ENCODE measurements around the gene MRPL39. TPM values are rescaled to one million over a fixed set of nuclear protein-coding genes. Genes with fewer than 3 reads are reported as not detected.

Gene MRPL39
- polyA plus RNA-seq, 1 donor from 2014 or later = 28.5 TPM

DNA sequence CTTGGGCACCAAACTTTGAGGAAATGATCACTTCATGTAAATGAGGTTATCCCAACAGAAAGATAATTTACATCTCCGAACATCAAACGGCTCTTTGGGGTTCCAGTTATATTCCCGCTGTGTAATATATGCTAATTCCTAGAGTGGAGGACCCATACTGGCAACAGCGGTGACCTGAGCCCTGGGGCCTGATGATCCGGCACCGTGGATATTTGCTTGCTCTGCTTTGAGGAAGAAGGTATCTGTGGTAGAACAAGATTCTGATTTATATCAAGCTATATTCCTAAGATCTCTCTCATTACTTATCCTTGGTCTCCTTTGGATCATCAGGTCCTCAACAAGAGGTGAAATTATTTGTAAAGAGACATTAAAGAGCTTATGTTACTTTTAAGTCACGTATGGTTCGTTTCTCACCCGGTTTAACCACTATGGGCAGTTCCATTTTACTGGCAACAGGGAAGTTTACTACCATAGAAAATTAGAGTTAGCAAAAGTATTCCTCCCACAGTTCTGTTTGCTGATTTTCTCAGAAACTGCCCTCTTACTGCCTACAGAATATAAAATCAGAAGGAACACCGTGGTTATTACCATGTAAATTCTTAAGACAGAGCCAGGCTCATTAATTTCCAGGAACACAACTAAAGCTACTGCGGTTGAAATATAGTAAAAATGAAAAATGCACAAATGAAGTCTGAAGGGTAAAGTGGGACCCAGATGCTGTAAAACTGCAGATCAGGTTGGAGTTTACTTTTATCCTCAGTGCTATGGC lies 56.7 kb downstream of the MRPL39 start:
- Histone ChIP-seq H2AFZ (ENCODE audit: low read depth, low read length) (no peak overlapping the region), H3F3A (ENCODE audit: insufficient read depth, low read length, poor library complexity, severe bottlenecking) (no peaks in the 10 kb centered on the region), H4K20me1 (ENCODE audit: insufficient read depth) (no peaks in the 10 kb centered on the region), H3K27me3 (ENCODE audit: insufficient read depth, low read depth, low read length) (no peaks in the 10 kb centered on the region), H3K27ac (ENCODE audit: low read length) (no peak overlapping the region), H3K4me3 (ENCODE audit: low read length) (no peak overlapping the region), H3K9ac (ENCODE audit: low read length) (no peak overlapping the region), H3K79me2 (replicated peaks; ENCODE audit: insufficient read depth, low read length) (no peaks in the 10 kb centered on the region), H3K36me3 (ENCODE audit: insufficient read depth, low read length) (no peaks in the 10 kb centered on the region), H3K9me3 (ENCODE audit: low read length) (no peaks in the 10 kb centered on the region), H3K9me2 (ENCODE audit: insufficient read depth, low read length) (no peaks in the 10 kb centered on the region), H3K4me2 (ENCODE audit: low read length) (no peak overlapping the region)
- TF ChIP-seq EP300 (conservative IDR thresholded peaks at IDR 0.05; ENCODE audit: poor library complexity, severe bottlenecking) (no peak), REST (IDR thresholded peaks at IDR 0.05; ENCODE audit: borderline replicate concordance) (no peak), MXI1 (conservative IDR thresholded peaks at IDR 0.05; ENCODE audit: poor library complexity, severe bottlenecking) (no peak), EZH2 (IDR thresholded peaks at IDR 0.05; ENCODE audit: borderline replicate concordance, insufficient read depth, low read length, poor library complexity, severe bottlenecking) (no peak), SMC3 (conservative IDR thresholded peaks at IDR 0.05; ENCODE audit: poor library complexity) (no peak), TAF1 (IDR thresholded peaks at IDR 0.05; ENCODE audit: low read depth) (no peak), RAD21 (conservative IDR thresholded peaks at IDR 0.05) (no peak), POLR2AphosphoS5 (IDR thresholded peaks at IDR 0.05) (no peak)
- TF ChIP-seq, protein P1, sequence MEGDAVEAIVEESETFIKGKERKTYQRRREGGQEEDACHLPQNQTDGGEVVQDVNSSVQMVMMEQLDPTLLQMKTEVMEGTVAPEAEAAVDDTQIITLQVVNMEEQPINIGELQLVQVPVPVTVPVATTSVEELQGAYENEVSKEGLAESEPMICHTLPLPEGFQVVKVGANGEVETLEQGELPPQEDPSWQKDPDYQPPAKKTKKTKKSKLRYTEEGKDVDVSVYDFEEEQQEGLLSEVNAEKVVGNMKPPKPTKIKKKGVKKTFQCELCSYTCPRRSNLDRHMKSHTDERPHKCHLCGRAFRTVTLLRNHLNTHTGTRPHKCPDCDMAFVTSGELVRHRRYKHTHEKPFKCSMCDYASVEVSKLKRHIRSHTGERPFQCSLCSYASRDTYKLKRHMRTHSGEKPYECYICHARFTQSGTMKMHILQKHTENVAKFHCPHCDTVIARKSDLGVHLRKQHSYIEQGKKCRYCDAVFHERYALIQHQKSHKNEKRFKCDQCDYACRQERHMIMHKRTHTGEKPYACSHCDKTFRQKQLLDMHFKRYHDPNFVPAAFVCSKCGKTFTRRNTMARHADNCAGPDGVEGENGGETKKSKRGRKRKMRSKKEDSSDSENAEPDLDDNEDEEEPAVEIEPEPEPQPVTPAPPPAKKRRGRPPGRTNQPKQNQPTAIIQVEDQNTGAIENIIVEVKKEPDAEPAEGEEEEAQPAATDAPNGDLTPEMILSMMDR (IDR thresholded peaks at IDR 0.05; ENCODE audit: poor library complexity, severe bottlenecking) = no peak

DNA sequence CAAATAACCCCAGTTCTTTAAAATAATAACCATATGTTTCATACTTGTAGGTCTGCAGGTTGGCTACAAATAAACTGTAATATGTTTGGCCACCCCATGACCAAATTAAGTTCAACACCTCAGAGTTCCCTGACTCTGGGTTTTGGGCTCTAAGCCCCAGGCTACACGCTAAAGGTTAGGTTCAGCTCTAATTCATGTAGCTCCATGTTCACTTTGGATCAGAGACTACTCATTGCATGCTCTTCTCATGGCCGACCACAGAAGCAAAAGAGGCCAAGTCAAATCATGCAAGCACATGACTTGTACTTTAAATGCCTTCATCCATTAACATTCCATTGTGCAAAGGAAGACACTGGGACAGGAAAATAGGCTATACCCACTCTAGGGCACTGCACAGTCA lies 66.2 kb downstream of the MRPL39 start:
- Histone ChIP-seq H4K20me1 (ENCODE audit: insufficient read depth) (no peaks in the 10 kb centered on the region), H2AFZ (ENCODE audit: low read depth, low read length) (no peak overlapping the region), H3K79me2 (replicated peaks; ENCODE audit: insufficient read depth, low read length) (no peaks in the 10 kb centered on the region), H3K9me2 (ENCODE audit: insufficient read depth, low read length) (no peaks in the 10 kb centered on the region), H3F3A (ENCODE audit: insufficient read depth, low read length, poor library complexity, severe bottlenecking) (no peaks in the 10 kb centered on the region), H3K9me3 (ENCODE audit: low read length) (no peaks in the 10 kb centered on the region), H3K4me3 (ENCODE audit: low read length) (no peak overlapping the region), H3K9ac (ENCODE audit: low read length) (no peak overlapping the region), H3K27me3 (ENCODE audit: insufficient read depth, low read depth, low read length) (no peaks in the 10 kb centered on the region), H3K36me3 (ENCODE audit: insufficient read depth, low read length) (no peaks in the 10 kb centered on the region), H3K27ac (ENCODE audit: low read length) (no peak overlapping the region), H3K4me2 (ENCODE audit: low read length) (no peak overlapping the region)
- TF ChIP-seq SMC3 (conservative IDR thresholded peaks at IDR 0.05; ENCODE audit: poor library complexity) (no peak), POLR2AphosphoS5 (IDR thresholded peaks at IDR 0.05) (no peak), MXI1 (conservative IDR thresholded peaks at IDR 0.05; ENCODE audit: poor library complexity, severe bottlenecking) (no peak), EP300 (conservative IDR thresholded peaks at IDR 0.05; ENCODE audit: poor library complexity, severe bottlenecking) (no peak), TAF1 (IDR thresholded peaks at IDR 0.05; ENCODE audit: low read depth) (no peak), RAD21 (conservative IDR thresholded peaks at IDR 0.05) (no peak), EZH2 (IDR thresholded peaks at IDR 0.05; ENCODE audit: borderline replicate concordance, insufficient read depth, low read length, poor library complexity, severe bottlenecking) (no peak), REST (IDR thresholded peaks at IDR 0.05; ENCODE audit: borderline replicate concordance) (no peak)
- TF ChIP-seq, protein P1 (IDR thresholded peaks at IDR 0.05; ENCODE audit: poor library complexity, severe bottlenecking) = no peak
